ENCODE results near the gene KLF6. TPM values are rescaled to one million over a fixed set of nuclear protein-coding genes. Genes with fewer than 3 reads are reported as not detected.
"Not testable (repeated sequence)": the region's sequence is repeated elsewhere in the genome, so short reads cannot be mapped to it uniquely, and the experiment has no call there.

KLF6 gene
- total RNA-seq, 1 donor from 2014 or later = 86.0 TPM

- DNase-seq (ENCODE audit: low read depth in 2 of 2) = no peak
Measured at GRCh38 chr10:3757250-3757637, 27.8 kb downstream of the KLF6 start.

DNA sequence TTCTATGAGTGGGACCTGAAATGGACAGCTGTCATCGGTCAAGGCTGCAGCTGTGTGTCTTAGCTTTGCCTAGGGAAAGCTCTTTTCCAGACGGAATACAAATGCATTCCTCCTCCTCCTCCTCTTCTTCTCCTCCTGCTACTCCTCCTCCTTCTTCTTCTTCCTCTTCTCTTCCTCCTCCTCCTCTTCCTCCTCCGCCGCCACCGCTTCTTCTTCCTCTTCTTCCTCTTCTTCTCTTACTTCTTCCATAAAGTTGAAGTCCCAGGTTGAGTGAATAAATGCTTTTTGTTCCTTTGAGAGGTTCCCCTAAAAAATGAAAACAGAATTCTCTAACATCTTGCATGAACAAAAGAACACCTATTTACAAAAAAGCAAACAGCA is 28.7 kb downstream of the KLF6 start:
- no peak for DNase-seq (ENCODE audit: low read depth in 2 of 2)

DNA sequence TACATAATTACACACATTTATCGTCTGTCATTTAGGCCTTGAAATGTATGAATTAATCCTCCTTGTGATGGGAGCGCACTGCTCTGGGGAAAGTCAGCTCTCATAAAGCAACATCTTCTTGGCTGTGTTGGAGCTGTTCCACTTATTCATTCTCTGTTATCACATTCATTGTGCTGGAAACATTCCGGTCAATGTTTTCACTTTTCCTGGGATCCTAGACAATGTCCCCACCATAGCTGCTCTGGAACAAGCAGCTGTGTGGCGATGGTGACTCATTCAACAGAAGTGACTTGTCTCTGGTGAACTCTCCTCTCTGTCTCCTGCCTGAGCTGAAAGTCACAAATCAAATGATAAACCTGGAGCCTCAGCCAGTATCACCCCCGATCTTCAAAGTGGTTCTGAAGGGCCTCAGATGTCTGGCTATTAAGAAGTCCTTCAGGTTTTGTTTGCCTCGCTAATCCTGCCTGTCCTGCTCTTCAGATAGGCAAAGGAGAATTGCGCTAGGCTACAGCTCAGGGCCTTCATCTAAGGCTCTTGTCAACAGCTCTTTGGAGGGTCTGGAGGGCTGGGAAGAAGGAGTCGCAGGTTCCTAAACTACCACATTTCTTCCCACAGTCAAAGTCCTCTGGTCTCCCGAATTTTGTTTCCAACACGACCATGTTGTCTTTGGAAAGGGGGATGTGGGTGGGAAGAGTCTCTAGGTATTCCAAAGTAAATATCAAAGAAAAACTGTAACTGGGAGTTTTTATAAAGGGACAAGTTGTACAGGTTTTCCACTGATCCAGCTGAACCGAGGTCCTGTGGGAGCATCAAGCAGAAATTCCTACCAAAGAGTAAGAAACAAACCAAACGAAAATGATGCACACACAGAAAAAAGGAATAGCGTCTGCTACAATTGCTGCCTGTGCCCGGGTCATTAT is 29.3 kb downstream of the KLF6 start:
- peak; percentile 30 to 74 for DNase-seq (ENCODE audit: low read depth in 2 of 2)

DNA sequence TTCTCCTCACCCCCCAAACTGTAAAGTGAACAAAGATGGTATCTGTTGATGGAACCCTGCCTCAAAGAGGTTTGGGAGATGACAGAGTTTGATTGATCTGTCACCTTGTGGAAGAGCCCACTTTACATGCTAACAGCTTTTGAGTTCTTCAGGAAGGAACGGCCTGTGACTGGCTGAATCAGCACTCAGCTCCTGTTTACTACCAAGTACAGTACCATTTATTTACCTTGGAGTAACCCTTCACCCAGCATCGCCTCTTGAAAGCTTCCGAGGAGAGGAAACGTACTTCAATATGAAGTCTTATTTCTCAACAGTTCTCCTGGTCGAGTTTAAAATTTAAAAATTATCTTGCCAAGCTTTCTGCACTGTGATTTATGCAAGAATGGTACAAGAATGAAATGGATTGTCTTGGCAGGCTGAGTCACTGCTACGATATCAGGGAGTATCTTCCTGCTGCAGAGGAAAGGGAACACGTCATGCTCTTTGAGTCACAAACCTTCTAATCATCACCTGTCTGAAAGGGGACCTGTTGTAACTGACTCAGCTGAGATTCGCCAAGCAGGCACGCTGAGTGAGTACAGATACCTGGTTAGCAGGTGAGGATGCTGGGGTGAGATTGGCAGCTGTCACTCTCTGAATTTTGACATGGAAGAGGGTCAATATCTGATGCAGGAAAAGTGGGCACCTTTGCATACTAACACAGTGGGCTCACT is 30.1 kb downstream of the KLF6 start:
- peak in 1 of 2 donors; percentile 94 for DNase-seq (ENCODE audit: low read depth in 2 of 2)

GRCh38 chr10:3750854-3751253 is 34.2 kb downstream of the KLF6 start:
- no peak for DNase-seq (ENCODE audit: low read depth in 2 of 2)

- no peak for DNase-seq (ENCODE audit: low read depth in 2 of 2)
Measured at GRCh38 chr10:3750006-3750816, 34.8 kb downstream of the KLF6 start.

DNA sequence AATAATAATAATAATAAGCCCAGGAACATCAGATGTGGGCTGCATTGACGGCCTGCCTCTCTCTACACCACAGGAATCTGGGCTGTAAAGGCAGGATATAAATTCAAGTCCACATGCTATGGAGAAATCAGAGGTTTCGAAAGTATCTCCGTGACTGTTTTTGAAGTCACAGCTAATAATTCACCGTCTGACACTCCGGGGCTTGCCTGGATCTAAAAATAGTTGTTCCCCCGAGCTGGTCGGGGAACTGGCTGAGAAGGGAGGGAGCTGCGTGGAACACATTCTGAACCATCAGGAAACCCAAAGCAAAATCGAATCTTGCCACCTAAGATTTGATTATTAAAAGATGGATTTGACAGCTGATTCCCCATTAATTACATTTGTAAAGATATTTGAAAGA is 35.4 kb downstream of the KLF6 start:
- DNase-seq (ENCODE audit: low read depth in 2 of 2) = no peak

DNA sequence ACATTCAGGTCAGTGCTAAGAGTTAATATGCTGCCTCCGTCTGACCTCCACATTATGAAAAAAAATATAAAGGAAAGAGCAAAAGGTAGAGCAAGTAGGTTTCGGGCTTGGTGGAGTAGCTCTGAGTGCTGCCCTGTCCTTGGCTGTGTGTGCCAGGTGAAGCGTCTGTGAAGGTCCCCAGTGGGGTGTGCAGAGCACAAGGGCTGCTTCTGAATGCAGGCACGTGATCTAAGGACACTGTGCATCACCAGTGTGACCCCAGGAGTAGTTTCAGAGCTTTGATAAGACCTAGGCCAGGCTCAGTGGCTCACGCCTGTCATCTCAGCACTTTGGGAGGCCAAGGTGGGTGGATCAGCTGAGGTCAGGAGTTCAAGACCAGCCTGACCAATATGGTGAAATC is 36.0 kb downstream of the KLF6 start:
- DNase-seq (ENCODE audit: low read depth in 2 of 2) = no peak

GRCh38 chr10:3748484-3748883 is 36.5 kb downstream of the KLF6 start:
- no peak for DNase-seq (ENCODE audit: low read depth in 2 of 2)

GRCh38 chr10:3747984-3748383 is 37.0 kb downstream of the KLF6 start:
- DNase-seq (ENCODE audit: low read depth in 2 of 2) = peak; percentile 93 to 94

DNA sequence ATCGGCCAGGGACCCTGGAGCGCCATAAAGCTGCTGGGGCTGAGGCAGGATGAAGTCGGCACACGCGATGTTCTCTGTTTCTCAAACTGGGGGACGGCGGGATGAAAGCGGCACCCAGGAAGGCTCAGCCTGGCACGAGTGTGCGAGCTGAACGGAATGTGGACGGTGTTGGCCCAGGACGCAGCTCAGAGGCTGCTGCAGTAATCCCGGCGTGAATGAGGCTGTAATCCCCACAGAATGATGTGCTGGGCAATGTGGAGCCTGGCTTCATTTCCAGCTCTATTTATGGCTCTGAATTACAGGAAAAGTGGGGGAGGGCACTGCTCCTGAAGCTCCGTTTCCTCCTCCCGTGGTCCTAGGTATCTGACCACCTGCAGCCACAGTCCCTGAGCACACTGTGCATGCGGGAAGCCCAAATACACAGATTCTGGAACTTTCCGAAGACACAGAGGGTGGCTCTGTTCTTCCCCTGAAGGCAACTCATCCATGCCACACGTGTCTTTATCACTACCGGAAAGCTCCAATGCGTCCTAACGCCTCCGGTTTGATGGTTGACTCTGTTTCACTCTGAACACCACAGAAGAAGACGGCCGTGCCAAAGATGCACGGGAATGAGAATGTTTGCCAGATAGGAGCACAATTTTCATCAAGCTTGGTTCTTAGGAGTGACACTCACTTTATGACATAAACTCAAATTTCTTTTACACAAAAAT is 37.6 kb downstream of the KLF6 start:
- peak; percentile 86 to 88 for DNase-seq (ENCODE audit: low read depth in 2 of 2)

GRCh38 chr10:3746634-3747033 is 38.4 kb downstream of the KLF6 start:
- no peak for DNase-seq (ENCODE audit: low read depth in 2 of 2)

DNA sequence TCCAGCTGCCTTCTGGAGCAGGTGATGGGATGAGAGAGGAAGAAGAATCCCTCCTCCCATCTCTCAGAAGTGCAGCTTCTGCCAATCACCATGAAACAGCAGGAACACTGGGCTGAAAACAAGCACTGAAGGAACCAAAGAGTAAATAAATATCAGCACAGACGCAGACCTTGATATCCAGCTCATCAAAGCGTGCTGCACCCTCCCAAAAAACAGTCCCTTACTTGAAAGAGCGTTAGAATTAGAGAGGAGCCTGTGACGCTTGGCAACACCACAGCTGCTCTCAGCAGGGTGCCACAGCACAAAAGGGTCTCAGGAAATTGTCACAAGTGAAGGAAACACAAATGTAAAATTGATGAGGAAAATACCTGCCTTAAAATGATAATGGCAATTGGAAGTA is 39.5 kb downstream of the KLF6 start:
- no peak for DNase-seq (ENCODE audit: low read depth in 2 of 2)

DNA sequence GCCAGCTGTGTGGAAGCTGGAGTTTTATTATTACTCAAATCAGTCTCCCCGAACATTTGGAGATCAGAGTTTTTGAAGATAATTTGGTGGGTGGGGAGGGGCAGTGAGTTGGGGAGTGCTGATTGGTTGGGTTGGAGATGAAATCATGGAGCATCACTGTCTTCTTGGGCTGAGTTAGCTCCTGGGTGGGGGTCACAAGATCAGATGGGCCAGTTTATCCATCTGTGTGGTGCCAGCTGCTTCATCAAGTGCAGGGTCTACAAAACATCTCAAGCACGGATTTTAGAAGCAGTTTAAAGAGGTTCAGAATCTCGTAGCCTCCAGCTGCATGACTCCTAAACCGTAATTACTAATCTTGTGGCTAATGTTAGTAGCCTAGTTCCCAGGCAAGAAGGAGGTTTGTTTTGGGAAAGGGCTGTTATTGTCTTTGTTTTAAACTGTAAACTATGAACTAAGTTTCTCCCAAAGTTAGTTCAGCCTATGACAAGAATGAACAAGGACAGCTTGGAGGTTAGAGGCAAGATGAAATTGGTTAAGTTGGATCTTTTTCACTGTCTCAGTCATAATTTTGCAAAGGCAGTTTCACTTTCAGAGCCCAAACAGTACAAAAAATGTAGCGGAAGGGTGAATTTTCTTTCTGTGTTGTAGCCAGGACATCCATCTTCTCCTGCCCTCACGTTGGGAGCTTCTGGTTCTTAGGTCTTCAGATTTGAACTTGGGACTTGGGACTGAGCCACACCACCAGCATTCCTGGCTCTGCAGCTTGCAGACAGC is 43.1 kb downstream of the KLF6 start:
- DNase-seq (ENCODE audit: low read depth in 2 of 2) = no peak

DNA sequence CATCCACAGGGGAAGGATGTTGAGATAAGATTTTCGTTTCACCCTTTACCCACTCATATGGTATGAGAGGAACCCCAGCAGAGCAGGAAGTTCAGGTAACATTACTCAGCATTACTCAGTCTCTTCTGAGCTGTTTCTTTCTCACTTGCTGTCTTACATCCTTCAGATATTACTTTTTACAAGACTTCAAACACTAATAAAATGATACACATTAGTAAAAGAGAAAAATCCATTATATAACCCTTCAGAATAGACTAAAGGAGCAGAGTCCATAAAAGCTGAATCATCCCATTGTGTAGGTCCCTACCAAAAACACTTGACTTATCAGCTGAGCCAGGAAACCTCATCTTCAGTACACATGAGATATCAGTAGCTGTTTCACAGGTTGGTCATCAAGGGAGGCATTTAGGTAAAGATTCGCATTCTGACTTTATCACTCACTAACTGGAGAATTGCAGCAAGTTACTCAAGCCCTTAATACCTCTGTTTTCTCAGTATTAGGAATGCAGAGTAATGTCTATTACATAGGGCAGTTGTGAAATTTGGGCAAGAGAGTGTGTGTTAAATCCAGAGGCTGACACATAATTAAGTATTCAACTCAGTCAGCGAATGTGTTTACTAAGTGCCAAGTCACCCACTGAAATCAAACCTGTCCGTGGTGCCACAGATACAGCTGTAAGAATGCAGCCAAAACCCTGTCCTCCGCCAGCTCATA is 44.7 kb downstream of the KLF6 start:
- DNase-seq (ENCODE audit: low read depth in 2 of 2) = peak in 1 of 2 donors; percentile 29

DNA sequence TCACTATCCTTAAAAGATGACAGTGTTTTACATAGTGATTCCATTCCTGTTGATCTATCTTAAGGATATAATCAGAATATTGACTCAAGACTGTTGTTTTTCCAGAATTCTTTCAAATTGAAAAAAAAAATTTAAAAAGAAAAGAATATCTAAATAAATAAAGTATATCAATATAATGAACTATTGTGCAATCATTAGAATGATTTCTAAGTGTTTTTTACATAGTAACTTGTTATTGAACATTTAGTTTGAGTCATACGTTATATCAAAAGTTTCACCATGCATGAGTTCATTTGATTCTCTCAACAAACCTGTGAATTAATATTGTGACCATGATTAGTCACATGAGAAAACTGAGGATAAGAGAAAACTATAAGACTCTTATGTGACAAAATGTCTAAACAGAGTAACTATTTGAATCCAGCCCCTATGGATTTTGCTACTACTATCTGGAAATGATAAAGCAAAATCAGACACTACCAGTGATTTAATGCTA is 46.1 kb downstream of the KLF6 start:
- no peak for DNase-seq (ENCODE audit: low read depth in 2 of 2)

GRCh38 chr10:3737864-3738263 is 47.1 kb downstream of the KLF6 start:
- no peak for DNase-seq (ENCODE audit: low read depth in 2 of 2)

GRCh38 chr10:3735175-3735574 is 49.8 kb downstream of the KLF6 start:
- DNase-seq (ENCODE audit: low read depth in 2 of 2) = no peak

- DNase-seq (ENCODE audit: low read depth in 2 of 2) = no peak
Measured at GRCh38 chr10:3734111-3734510, 50.9 kb downstream of the KLF6 start.

GRCh38 chr10:3732183-3732582 is 52.8 kb downstream of the KLF6 start:
- DNase-seq (ENCODE audit: low read depth in 2 of 2) = not testable (repeated sequence)
